Stimulated activated CD4-positive, alpha-beta T cell treated with anti-CD3 and anti-CD28 coated beads, Interleukin-15, amount 100 ng/mL, for 24 hours (primary cell): Measurements from ENCODE around the gene KRT35.
"Not testable (repeated sequence)": the region's sequence is repeated elsewhere in the genome, so short reads cannot be mapped to it uniquely, and the experiment has no call there.

Experiments used
- DNase-seq: peaks from one replicate; pipeline ENCODE4 v3.0.0-alpha.2; 2020

The KRT35 gene

GRCh38 chr17:41452281-41452680, 28.7 kb downstream of the KRT35 start:
- no peak for DNase-seq

GRCh38 chr17:41451154-41451728, 29.7 kb downstream of the KRT35 start:
- no peak for DNase-seq

- no peak for DNase-seq
Measured at GRCh38 chr17:41449008-41449407, 31.9 kb downstream of the KRT35 start.

- no peak for DNase-seq
Measured at GRCh38 chr17:41448506-41448905, 32.4 kb downstream of the KRT35 start.

GRCh38 chr17:41446806-41447205, 34.1 kb downstream of the KRT35 start:
- DNase-seq: no peak

DNA sequence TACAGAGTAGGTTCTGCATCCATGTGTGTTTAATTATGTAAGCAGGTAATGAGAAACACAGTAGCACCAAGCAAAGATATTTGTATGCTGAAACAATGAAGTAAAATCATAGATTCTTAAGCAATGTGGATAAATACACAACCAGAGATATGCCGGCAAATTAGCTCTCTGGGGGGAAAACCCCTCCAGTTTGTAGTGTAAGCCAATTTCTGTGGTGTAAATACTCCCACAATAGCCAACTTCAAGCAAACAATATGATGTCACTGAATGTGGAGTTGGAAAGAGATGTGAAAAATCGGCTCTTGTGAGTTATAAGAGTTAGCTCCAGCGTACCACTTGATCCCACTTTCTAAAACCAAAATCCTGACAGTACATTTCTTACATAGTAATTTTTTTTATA, 36.3 kb downstream of the KRT35 start:
- DNase-seq: no peak

- no peak for DNase-seq
Measured at GRCh38 chr17:41444186-41444585, 36.8 kb downstream of the KRT35 start.

DNA sequence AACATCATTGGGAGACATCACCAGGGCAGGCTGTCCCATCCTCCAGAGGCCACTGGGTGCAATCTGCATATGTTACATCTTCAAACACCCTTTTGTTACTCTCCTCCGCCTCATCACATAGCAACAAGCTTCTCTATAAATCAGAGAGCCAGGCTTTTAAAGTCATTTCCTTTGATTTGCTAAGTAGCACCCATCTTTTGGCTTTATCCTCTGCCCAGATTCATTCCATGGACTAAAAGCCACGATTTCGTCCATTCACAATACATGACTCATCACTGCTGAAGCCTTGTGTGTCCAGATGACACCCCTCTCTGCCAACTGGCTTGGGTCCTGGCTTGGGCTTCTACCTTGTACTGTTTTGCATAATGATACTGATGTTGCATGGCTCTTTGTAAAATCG, 38.2 kb downstream of the KRT35 start:
- DNase-seq: no peak

DNA sequence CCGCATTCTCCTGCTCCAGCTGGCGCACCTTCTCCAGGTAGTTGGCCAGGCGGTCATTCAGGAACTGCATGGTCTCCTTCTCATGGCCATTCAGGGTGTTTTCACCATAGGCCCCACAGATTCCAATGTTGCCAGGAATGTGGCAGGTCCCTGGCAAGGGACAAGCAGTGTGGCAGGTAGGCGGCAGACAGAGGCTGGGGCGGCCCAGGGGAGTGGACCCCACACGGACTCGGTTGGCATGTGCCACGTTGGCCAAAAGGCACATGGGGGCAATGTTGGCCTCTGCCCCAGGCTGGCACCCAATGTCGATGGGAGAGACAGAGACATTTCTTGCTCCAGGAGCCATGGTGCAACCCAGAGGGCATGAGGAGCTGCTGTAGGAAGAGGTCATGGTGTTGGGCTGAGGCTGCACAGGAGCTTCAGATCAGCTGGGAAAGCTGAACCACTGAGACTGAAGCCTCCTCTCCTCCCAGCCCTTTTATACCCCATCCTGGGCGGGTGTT, 40.4 kb downstream of the KRT35 start, which contains the start of gene KRT38:
Gene KRT38 (minus strand): TSS at position 453 of the 503 bp plus-strand sequence. CDS start 62 bp downstream, at position 391.
- DNase-seq: no peak

DNA sequence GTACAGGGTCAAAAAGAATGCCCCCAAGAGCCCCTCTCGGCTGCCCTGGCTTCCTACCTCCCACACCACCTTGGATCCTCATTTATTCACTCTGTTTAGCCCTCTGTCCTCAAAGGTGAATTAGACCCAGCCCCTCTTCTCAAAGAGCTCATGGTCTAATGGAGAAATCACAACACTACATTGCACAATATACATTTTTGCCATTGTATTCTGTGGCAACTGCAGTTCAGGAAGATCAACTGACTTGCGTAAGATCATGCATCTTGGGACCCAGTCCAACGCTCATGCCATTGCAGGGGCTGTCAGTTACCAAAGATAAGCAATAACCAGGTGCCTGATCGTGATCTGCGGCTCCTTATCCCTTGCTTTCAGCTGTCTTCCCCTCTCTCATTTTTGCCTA, 41.6 kb downstream of the KRT35 start:
- no peak for DNase-seq

- no peak for DNase-seq
Measured at GRCh38 chr17:41437769-41438168, 43.2 kb downstream of the KRT35 start.

DNA sequence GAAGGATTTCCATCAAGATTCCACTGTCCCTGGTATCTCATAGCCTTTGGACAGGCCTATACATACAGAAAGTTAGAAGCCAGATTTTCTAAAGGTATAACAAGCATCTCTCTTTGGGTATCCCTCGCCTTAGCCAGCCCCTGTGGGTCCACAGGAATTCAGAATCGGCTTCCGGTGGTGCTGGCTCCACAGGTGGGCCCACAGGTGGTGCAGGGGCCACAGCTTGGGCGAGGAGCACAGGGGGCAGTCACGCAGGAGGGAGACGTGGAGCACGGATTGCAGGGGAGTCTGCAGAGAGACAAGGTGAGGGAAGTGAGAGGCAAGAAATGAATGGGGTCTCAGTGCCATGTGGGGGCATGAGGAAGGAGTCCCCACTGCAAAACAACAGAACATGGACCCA, 43.7 kb downstream of the KRT35 start:
- DNase-seq: no peak

- no peak for DNase-seq
Measured at GRCh38 chr17:41434415-41434814, 46.5 kb downstream of the KRT35 start.

- no peak for DNase-seq
Measured at GRCh38 chr17:41434005-41434404, 46.9 kb downstream of the KRT35 start.

GRCh38 chr17:41433586-41433985, 47.4 kb downstream of the KRT35 start:
- no peak for DNase-seq

GRCh38 chr17:41430376-41430775, 50.6 kb downstream of the KRT35 start:
- DNase-seq: not testable (repeated sequence)

DNA sequence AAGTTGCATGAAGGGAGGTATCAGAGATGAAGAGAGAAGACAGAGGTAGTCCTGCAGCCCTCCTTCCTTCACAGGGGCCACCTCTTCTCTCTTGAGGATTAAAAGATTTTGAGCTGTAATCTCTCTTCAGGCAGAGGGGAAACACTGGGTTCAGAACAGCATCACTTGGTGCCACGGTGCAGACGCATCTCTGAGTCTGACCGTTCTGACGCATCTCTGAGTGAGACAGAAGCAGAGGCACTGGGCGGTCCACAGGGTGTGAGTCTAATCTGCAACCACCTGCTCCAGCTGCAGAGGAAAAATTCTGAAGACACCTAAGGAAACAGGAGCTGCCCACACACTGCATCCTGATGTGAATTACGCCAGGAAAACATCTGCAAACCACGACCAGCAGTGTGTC, 51.3 kb downstream of the KRT35 start:
- DNase-seq: no peak

GRCh38 chr17:41428591-41429291, 52.2 kb downstream of the KRT35 start:
- DNase-seq: no peak
